HCT116 (cell line): ENCODE results near the gene ACTA2. TPM values are rescaled to one million over a fixed set of nuclear protein-coding genes. Genes with fewer than 3 reads are reported as not detected.

Source experiments
- ATAC-seq: fragments of 200-7000 bp; cut with Tn5 transposase; 2 replicates; pipeline ENCODE4 v1.9.1; 2020; ENCODE audit warnings: mild to moderate bottlenecking, moderate library complexity
- BruUV-seq: library from RNA; stranded (reverse); fragments of 400-500 nt; replicated peaks from 2 replicates; lab custom pipeline; 2021; lab: Mats Ljungman, UMichigan
- CTCF ChIA-PET: fragments of 300-600 bp; sonication (Branson Sonifier 250); formaldehyde crosslinking; loops from one replicate; lab custom pipeline; 2021; ENCODE audit warnings: antibody characterized with exemption; lab: Charles Lee
- POLR2A ChIA-PET: fragments of 300-600, 350-600 bp; sonication (Branson Sonifier 250); formaldehyde crosslinking; loops from one replicate; lab custom pipeline; 2021; ENCODE audit warnings: antibody characterized with exemption; lab: Charles Lee
- RAD21 ChIA-PET, 2 experiments: fragments of 300-600 bp; sonication (Branson Sonifier 250); formaldehyde crosslinking; loops; one replicate each; lab custom pipeline; 2023; ENCODE audit warnings: low total read pairs in 2 of 2; ENCODE audit not compliant: uncharacterized antibody in 2 of 2, unreplicated experiment in 2 of 2, low non-redundant PET in 1 of 2; lab: Charles Lee
- DNase-seq: peaks from one replicate; pipeline ENCODE4 v3.0.0-alpha.2; 2010; ENCODE audit warnings: low read depth, low spot score
- H2AFZ ChIP-seq: fragments of 200-600 bp; shearing (Covaris generic), sonication (generic); 2 replicates; pipeline ENCODE4 v1.6.1; 2017; ENCODE audit warnings: low read depth, mixed run types, mixed read lengths, antibody characterized with exemption, low read length; ENCODE audit not compliant: poor library complexity, severe bottlenecking
- H3K27ac ChIP-seq: 2 replicates; pipeline ENCODE4 v1.5.1; 2012; ENCODE audit warnings: low read depth, low read length
- H3K27me3 ChIP-seq: fragments of 200-600 bp; sonication (generic); 2 replicates; pipeline ENCODE4 v1.6.1; 2016; ENCODE audit warnings: mixed run types, low read length, mixed read lengths; ENCODE audit not compliant: insufficient read depth
- H3K36me3 ChIP-seq, 2 experiments: fragments of 200-500 bp in 1 of 2; fragments of 200-600 bp in 1 of 2; sonication (Bioruptor generic) in 1 of 2; sonication (generic) in 1 of 2; 2 replicates each; pipeline versions ENCODE4 v1.5.1 to v1.6.1; 2014 to 2016; ENCODE audit warnings: low read length in 2 of 2, inconsistent platforms in 1 of 2, mixed read lengths in 1 of 2, mixed run types in 1 of 2; ENCODE audit not compliant: insufficient read depth in 2 of 2, control insufficient read depth in 1 of 2
- H3K4me1 ChIP-seq, 2 experiments: fragments of 200-600 bp in 1 of 2; sonication (generic) in 1 of 2; 2 replicates each; pipeline versions ENCODE4 v1.5.1 to v1.6.1; 2012 to 2017; ENCODE audit warnings: low read length in 2 of 2, inconsistent platforms in 1 of 2, mild to moderate bottlenecking in 1 of 2, mixed read lengths in 1 of 2, mixed run types in 1 of 2, moderate library complexity in 1 of 2; ENCODE audit not compliant: insufficient read depth in 2 of 2, control insufficient read depth in 1 of 2
- H3K4me2 ChIP-seq: fragments of 200-600 bp; sonication (generic); 2 replicates; pipeline ENCODE4 v1.6.1; 2017; ENCODE audit warnings: mixed run types, low read length, mixed read lengths
- H3K4me3 ChIP-seq, 2 experiments: fragments of 200-600 bp in 1 of 2; sonication (generic) in 1 of 2; replicated peaks in 1 of 2; 2 replicates each; pipeline ENCODE4 v1.5.1; 2011 to 2016; ENCODE audit warnings: low read length in 2 of 2, control low read depth in 1 of 2, low read depth in 1 of 2, mild to moderate bottlenecking in 1 of 2, mixed read lengths in 1 of 2, mixed run types in 1 of 2
- H3K79me2 ChIP-seq: fragments of 200-600 bp; sonication (generic); 2 replicates; pipeline ENCODE4 v1.6.1; 2017; ENCODE audit warnings: mild to moderate bottlenecking, mixed run types, low read length, moderate library complexity, mixed read lengths; ENCODE audit not compliant: insufficient read depth
- H3K9ac ChIP-seq: fragments of 200-600 bp; sonication (generic); 2 replicates; pipeline ENCODE4 v1.6.1; 2016; ENCODE audit warnings: low read length, mixed read lengths
- H3K9me2 ChIP-seq: fragments of 200-600 bp; sonication (generic), shearing (Covaris generic); 2 replicates; pipeline ENCODE4 v1.6.1; 2017; ENCODE audit warnings: mixed run types, mild to moderate bottlenecking, moderate library complexity; ENCODE audit not compliant: insufficient read depth
- H3K9me3 ChIP-seq, 2 experiments: fragments of 200-500 bp in 1 of 2; fragments of 200-600 bp in 1 of 2; sonication (Bioruptor generic) in 1 of 2; sonication (generic) in 1 of 2; 2 replicates each; pipeline ENCODE4 v1.6.1; 2014 to 2017; ENCODE audit warnings: low read length in 2 of 2, mixed read lengths in 2 of 2, inconsistent platforms in 1 of 2, low read depth in 1 of 2, mild to moderate bottlenecking in 1 of 2, mixed run types in 1 of 2, moderate library complexity in 1 of 2; ENCODE audit not compliant: control insufficient read depth in 1 of 2, insufficient read depth in 1 of 2
- H4K20me1 ChIP-seq: fragments of 200-600 bp; sonication (generic), shearing (Covaris generic); 2 replicates; pipeline ENCODE4 v1.6.1; 2017; ENCODE audit warnings: mixed run types, mild to moderate bottlenecking, moderate library complexity; ENCODE audit not compliant: insufficient read depth
- ATF3 ChIP-seq: IDR thresholded peaks from 2 replicates; pipeline ENCODE4 v1.6.1; 2012
- CBX3 ChIP-seq: IDR thresholded peaks from 2 replicates; pipeline ENCODE4 v1.6.1; 2012; ENCODE audit warnings: low read depth
- EGR1 ChIP-seq: IDR thresholded peaks from 2 replicates; pipeline ENCODE4 v1.6.1; 2012; ENCODE audit warnings: low read depth
- ELF1 ChIP-seq: IDR thresholded peaks from 2 replicates; pipeline ENCODE4 v1.6.1; 2012; ENCODE audit warnings: low read depth, borderline replicate concordance
- EZH2phosphoT487 ChIP-seq: fragments of 200-600 bp; IDR thresholded peaks from 2 replicates; pipeline ENCODE4 v1.6.1; 2018; ENCODE audit warnings: antibody characterized with exemption, borderline replicate concordance
- JUND ChIP-seq: IDR thresholded peaks from 2 replicates; pipeline ENCODE4 v1.6.1; 2012
- MAX ChIP-seq: IDR thresholded peaks from 2 replicates; pipeline ENCODE4 v1.6.1; 2012
- POLR2A ChIP-seq: IDR thresholded peaks from 2 replicates; pipeline ENCODE4 v1.7.0; 2011; ENCODE audit warnings: borderline replicate concordance; ENCODE audit not compliant: insufficient read depth, insufficient read length; ENCODE audit errors: extremely low read depth
- RAD21 ChIP-seq: IDR thresholded peaks from 2 replicates; pipeline ENCODE4 v1.6.1; 2012; ENCODE audit warnings: low read depth, mild to moderate bottlenecking
- REST ChIP-seq: IDR thresholded peaks from 2 replicates; pipeline ENCODE4 v1.6.1; 2012; ENCODE audit warnings: low read depth
- SIN3A ChIP-seq: IDR thresholded peaks from 2 replicates; pipeline ENCODE4 v1.6.1; 2012; ENCODE audit warnings: low read depth
- SP1 ChIP-seq: IDR thresholded peaks from 2 replicates; pipeline ENCODE4 v1.6.1; 2012; ENCODE audit warnings: low read depth
- SRF ChIP-seq: IDR thresholded peaks from 2 replicates; pipeline ENCODE4 v1.6.1; 2012; ENCODE audit warnings: low read depth
- YY1 ChIP-seq: IDR thresholded peaks from 2 replicates; pipeline ENCODE4 v1.6.1; 2011; ENCODE audit warnings: low read length, low read depth, moderate library complexity, mild to moderate bottlenecking; ENCODE audit not compliant: insufficient replicate concordance; ENCODE audit errors: extremely low read depth
- ZFX ChIP-seq: fragments of 450-650 bp; IDR thresholded peaks from 2 replicates; pipeline ENCODE4 v1.6.1; 2017
- ZNF274 ChIP-seq: fragments of 200-500 bp; sonication (Bioruptor generic); IDR thresholded peaks from 2 replicates; pipeline ENCODE4 v1.6.1; 2014; ENCODE audit warnings: mild to moderate bottlenecking, low read depth, low read length, inconsistent platforms
- intact Hi-C: fragments of 100-400 bp; cut with micrococcal nuclease; formaldehyde crosslinking; loops from 2 replicates; pipeline ENCODE4 v1.10.0; 2022
- total RNA-seq: library from RNA; stranded (reverse); gene quantifications from one replicate; pipeline ENCODE4 v1.2.1, GENCODE V29; 2021; ENCODE audit not compliant: unreplicated experiment

Gene ACTA2
- total RNA-seq, 1 experiment from 2014 or later = 9.4 TPM

- Histone ChIP-seq H2AFZ (no peak overlapping the region), H3K9ac (no peak overlapping the region), H3K4me3 (no peak overlapping the region), H3K27me3 (no peaks in the 10 kb centered on the region), H3K9me2 (no peaks in the 10 kb centered on the region), H3K4me2 (no peak overlapping the region), H3K9me3 (no peaks in the 10 kb centered on the region), H3K79me2 (no peaks in the 10 kb centered on the region), H4K20me1 (no peaks in the 10 kb centered on the region), H3K4me1 (peaks cover 4 to 7% of the 10 kb centered on the region in 2 experiments; a peak in 3 of 4 replicates), H3K36me3 (no peaks in the 10 kb centered on the region), H3K27ac (no peak overlapping the region)
- ChIA-PET RAD21 (no interaction called here), POLR2A (no interaction called here), CTCF (interaction anchor here (3.1 kb wide), 1 partner anchor 92 kb away, joined by 9 read pairs; no protein-coding TSS in a partner anchor)
- no peak for ATAC-seq
- no peak for DNase-seq
- TF ChIP-seq MAX = no peak
- BruUV-seq = no TSS peak
- intact Hi-C loops = no loop called here
These were observed 24.3 kb downstream of the ACTA2 start for GRCh38 chr10:88928254-88928653.

GRCh38 chr10:88927416-88927690 is 25.2 kb downstream of the ACTA2 start:
- no peaks in the 10 kb centered on the region for H3K9me2 ChIP-seq
- peaks cover 1 to 2% of the 10 kb centered on the region in 2 experiments; a peak in 3 of 4 replicates for H3K4me1 ChIP-seq
- H3K36me3 ChIP-seq = no peaks in the 10 kb centered on the region
- no peak overlapping the region for H2AFZ ChIP-seq
- ChIA-PET CTCF (interaction anchor here (3.1 kb wide), 1 partner anchor 91 kb away, joined by 9 read pairs; no protein-coding TSS in a partner anchor), POLR2A (no interaction called here), RAD21 (no interaction called here)
- H3K27me3 ChIP-seq = no peaks in the 10 kb centered on the region
- intact Hi-C loops = no loop called here
- H3K27ac ChIP-seq = no peak overlapping the region
- ATAC-seq (no peak), DNase-seq (no peak)
- no peaks in the 10 kb centered on the region for H4K20me1 ChIP-seq
- BruUV-seq = no TSS peak
- no peak for TF ChIP-seq SRF
- no peak for TF ChIP-seq MAX
- TF ChIP-seq ZNF274 = no peak
- no peak for TF ChIP-seq ELF1
- no peak for TF ChIP-seq YY1
- TF ChIP-seq RAD21 = no peak
- no peak for TF ChIP-seq SIN3A
- TF ChIP-seq EGR1 = no peak
- TF ChIP-seq REST = no peak
- no peak for TF ChIP-seq JUND
- TF ChIP-seq SP1 = no peak
- no peak for TF ChIP-seq POLR2A
- TF ChIP-seq ZFX = no peak
- no peak for TF ChIP-seq ATF3
- TF ChIP-seq CBX3 = no peak
- TF ChIP-seq EZH2phosphoT487 = no peak
- no peaks in the 10 kb centered on the region for H3K79me2 ChIP-seq
- H3K4me3 ChIP-seq = no peak overlapping the region
- H3K9ac ChIP-seq = no peak overlapping the region
- no peak overlapping the region for H3K4me2 ChIP-seq
- no peaks in the 10 kb centered on the region for H3K9me3 ChIP-seq
